C4-2B (cell line): ENCODE measurements around the gene METTL15.

ENCODE experiments used
- CTCF ChIP-seq: fragments of 450-650 bp; conservative IDR thresholded peaks from 2 replicates; pipeline ENCODE4 v1.5.1; 2017; ENCODE audit warnings: mild to moderate bottlenecking
- ZFX ChIP-seq: fragments of 450-650 bp; IDR thresholded peaks from 2 replicates; pipeline ENCODE4 v1.6.1; 2017

- no peak for TF ChIP-seq CTCF
- no peak for TF ChIP-seq ZFX
These were observed 229.5 kb downstream of the METTL15 start for GRCh38 chr11:28337701-28338100.
